ENCODE data around the gene EPGN. TPM values are rescaled to one million over a fixed set of nuclear protein-coding genes. Genes with fewer than 3 reads are reported as not detected.

Gene EPGN
- total RNA-seq, 3 donors from 2014 or later (not counting 1 experiment from before 2014, with no cell fraction given), result not detected

DNA sequence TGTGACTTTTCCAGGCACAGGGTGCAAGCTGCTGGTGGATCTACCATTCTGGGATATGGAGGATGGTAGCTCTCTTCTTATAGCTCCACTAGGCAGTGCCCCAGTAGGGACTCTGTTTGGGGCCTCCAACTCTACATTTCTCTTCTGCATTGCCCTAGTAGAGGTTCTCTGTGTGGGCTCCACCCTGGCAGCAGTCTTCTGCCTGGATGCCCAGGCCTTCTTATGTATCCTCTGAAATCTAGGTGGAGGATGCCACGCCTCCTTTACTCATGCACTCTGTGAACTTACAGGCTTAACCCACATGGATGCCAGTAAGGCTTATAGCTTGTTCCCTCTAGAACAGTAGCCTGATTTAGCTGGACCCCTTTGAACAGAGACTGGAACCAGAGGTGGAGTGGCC lies 35.8 kb downstream of the EPGN start:
- Mint-ChIP-seq H3K4me1 (no peaks in the 10 kb centered on the region), H3K27me3 (ENCODE audit: low read depth in 2 of 2) (peaks cover 3 to 12% of the 10 kb centered on the region in 2 donors), H3K36me3 (peaks cover 6% of the 10 kb centered on the region), H3K27ac (no peak overlapping the region), H3K4me3 (no peak overlapping the region), H3K9me3 (peaks cover 5 to 6% of the 10 kb centered on the region in 2 donors)
- Histone ChIP-seq H3K4me3 (ENCODE audit: low read length) (no peak overlapping the region), H3K27ac (ENCODE audit: low read length) (no peak overlapping the region), H3K36me3 (ENCODE audit: control insufficient read depth, insufficient read depth, low read length) (no peaks in the 10 kb centered on the region), H3K27me3 (ENCODE audit: control insufficient read depth, insufficient read depth, low read length) (peaks cover 1% of the 10 kb centered on the region), H3K4me1 (ENCODE audit: control insufficient read depth, insufficient read depth, low read length) (no peaks in the 10 kb centered on the region), H3K9me3 (ENCODE audit: control insufficient read depth, insufficient read depth, low read length) (peaks cover 13% of the 10 kb centered on the region)
- ATAC-seq (no peak), DNase-seq (no peak)
- 73% methylated on average over 1 of the region's 1 CpG for WGBS (ENCODE audit: insufficient coverage)
- TF ChIP-seq, protein P1, sequence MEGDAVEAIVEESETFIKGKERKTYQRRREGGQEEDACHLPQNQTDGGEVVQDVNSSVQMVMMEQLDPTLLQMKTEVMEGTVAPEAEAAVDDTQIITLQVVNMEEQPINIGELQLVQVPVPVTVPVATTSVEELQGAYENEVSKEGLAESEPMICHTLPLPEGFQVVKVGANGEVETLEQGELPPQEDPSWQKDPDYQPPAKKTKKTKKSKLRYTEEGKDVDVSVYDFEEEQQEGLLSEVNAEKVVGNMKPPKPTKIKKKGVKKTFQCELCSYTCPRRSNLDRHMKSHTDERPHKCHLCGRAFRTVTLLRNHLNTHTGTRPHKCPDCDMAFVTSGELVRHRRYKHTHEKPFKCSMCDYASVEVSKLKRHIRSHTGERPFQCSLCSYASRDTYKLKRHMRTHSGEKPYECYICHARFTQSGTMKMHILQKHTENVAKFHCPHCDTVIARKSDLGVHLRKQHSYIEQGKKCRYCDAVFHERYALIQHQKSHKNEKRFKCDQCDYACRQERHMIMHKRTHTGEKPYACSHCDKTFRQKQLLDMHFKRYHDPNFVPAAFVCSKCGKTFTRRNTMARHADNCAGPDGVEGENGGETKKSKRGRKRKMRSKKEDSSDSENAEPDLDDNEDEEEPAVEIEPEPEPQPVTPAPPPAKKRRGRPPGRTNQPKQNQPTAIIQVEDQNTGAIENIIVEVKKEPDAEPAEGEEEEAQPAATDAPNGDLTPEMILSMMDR (IDR thresholded peaks at IDR 0.05), result no peak
- intact Hi-C loops (cut with micrococcal nuclease), result no loop called here

DNA sequence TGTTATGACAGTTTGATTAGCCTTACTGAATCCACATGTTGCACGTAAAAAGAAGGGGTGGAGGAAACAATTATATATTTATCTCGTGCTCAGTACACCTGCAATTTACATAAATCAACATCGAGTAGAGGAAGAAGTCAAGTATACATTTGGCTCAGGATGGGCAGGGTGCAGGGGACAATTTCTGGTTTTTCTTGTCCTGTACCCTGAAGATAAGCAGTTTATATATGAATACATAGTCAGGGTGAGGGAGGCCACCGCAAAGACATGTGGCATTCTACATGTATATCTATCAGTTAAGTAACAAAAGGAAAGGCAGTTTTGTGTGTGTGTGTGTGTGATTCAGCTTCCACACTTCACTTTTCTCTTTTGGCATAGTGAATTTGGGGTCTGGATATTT lies 45.6 kb downstream of the EPGN start:
- Mint-ChIP-seq H3K4me3 (no peak overlapping the region), H3K9me3 (no peaks in the 10 kb centered on the region), H3K4me1 (no peaks in the 10 kb centered on the region), H3K27ac (no peak overlapping the region), H3K27me3 (ENCODE audit: low read depth in 2 of 2) (peaks cover 7 to 18% of the 10 kb centered on the region in 2 donors), H3K36me3 (no peaks in the 10 kb centered on the region)
- no peak overlapping the region for H3K27ac ChIP-seq (ENCODE audit: low read length)
- H3K4me1 ChIP-seq (ENCODE audit: control insufficient read depth, insufficient read depth, low read length), result no peaks in the 10 kb centered on the region
- WGBS (ENCODE audit: insufficient coverage), result 30% methylated on average over 2 of the region's 4 CpGs
- intact Hi-C loops (cut with micrococcal nuclease), result no loop called here
- peaks cover 3% of the 10 kb centered on the region for H3K27me3 ChIP-seq (ENCODE audit: control insufficient read depth, insufficient read depth, low read length)
- H3K9me3 ChIP-seq (ENCODE audit: control insufficient read depth, insufficient read depth, low read length), result no peaks in the 10 kb centered on the region
- TF ChIP-seq, protein P1 (IDR thresholded peaks at IDR 0.05), result no peak
- DNase-seq (no peak), ATAC-seq (no peak)
- H3K4me3 ChIP-seq (ENCODE audit: low read length), result no peak overlapping the region
- no peaks in the 10 kb centered on the region for H3K36me3 ChIP-seq (ENCODE audit: control insufficient read depth, insufficient read depth, low read length)

DNA sequence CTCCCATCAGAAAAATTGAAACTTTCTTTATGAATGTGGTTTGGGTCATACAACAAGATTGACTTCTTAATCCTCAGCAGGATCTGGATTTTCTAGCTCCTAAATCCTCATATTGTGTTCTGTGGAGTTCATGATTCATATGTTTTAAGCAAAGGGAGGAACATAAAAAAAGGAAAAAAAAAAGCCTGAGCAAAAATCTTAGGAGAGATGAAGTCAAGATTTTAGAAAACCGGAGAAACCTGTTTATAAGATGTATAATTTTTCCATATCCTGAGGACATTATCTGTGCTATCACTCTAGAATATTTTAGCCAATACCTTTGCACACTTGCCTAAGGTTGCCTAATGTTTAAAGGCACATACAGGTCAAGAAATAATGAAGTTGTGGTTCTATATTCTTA lies 49.7 kb downstream of the EPGN start:
- DNase-seq, result no peak
- Histone ChIP-seq H3K4me3 (ENCODE audit: low read length) (no peak overlapping the region), H3K36me3 (ENCODE audit: control insufficient read depth, insufficient read depth, low read length) (no peaks in the 10 kb centered on the region), H3K4me1 (ENCODE audit: control insufficient read depth, insufficient read depth, low read length) (no peaks in the 10 kb centered on the region), H3K27me3 (ENCODE audit: control insufficient read depth, insufficient read depth, low read length) (peaks cover 7% of the 10 kb centered on the region), H3K9me3 (ENCODE audit: control insufficient read depth, insufficient read depth, low read length) (no peaks in the 10 kb centered on the region), H3K27ac (ENCODE audit: low read length) (no peak overlapping the region)
- intact Hi-C loops (cut with micrococcal nuclease), result no loop called here
- no peak for ATAC-seq
- H3K36me3 Mint-ChIP-seq, result no peaks in the 10 kb centered on the region
- H3K4me1 Mint-ChIP-seq, result no peaks in the 10 kb centered on the region
- no peak overlapping the region for H3K4me3 Mint-ChIP-seq
- H3K27ac Mint-ChIP-seq, result no peak overlapping the region
- no peaks in the 10 kb centered on the region for H3K9me3 Mint-ChIP-seq
- WGBS (ENCODE audit: insufficient coverage), result no CpG with 5 or more reads among the region's 1 CpG
- H3K27me3 Mint-ChIP-seq (ENCODE audit: low read depth in 2 of 2), result peaks cover 12 to 24% of the 10 kb centered on the region in 2 donors
- TF ChIP-seq, protein P1 (IDR thresholded peaks at IDR 0.05), result no peak

DNA sequence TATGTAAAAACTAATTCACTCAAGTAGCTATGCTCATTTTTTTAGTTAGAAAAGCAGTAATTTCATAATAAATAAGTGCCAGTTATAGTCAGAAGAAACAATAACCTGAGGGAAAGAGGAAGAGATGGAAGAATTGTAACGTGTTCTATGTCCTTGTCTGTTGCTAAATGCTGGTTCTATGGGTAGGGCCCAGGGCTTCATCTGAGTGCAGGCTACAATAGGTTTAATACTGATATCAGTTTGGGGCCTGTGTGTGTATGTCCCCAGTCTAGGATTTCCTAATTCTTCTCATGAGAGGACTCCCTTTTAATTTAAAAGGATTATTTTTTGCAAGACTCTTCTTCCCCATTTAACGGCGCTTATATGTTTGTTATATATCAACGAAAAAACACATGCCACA lies 53.4 kb downstream of the EPGN start:
- H3K27me3 Mint-ChIP-seq (ENCODE audit: low read depth in 2 of 2), result peaks cover 21 to 35% of the 10 kb centered on the region in 2 donors
- Histone ChIP-seq H3K4me3 (ENCODE audit: low read length) (no peak overlapping the region), H3K27ac (ENCODE audit: low read length) (no peak overlapping the region), H3K27me3 (ENCODE audit: control insufficient read depth, insufficient read depth, low read length) (peaks cover 25% of the 10 kb centered on the region), H3K9me3 (ENCODE audit: control insufficient read depth, insufficient read depth, low read length) (no peaks in the 10 kb centered on the region), H3K36me3 (ENCODE audit: control insufficient read depth, insufficient read depth, low read length) (no peaks in the 10 kb centered on the region), H3K4me1 (ENCODE audit: control insufficient read depth, insufficient read depth, low read length) (peaks cover 12% of the 10 kb centered on the region)
- H3K4me3 Mint-ChIP-seq, result no peak overlapping the region
- 53% methylated on average over 1 of the region's 4 CpGs for WGBS (ENCODE audit: insufficient coverage)
- peaks cover 17 to 18% of the 10 kb centered on the region in 2 donors for H3K4me1 Mint-ChIP-seq
- ATAC-seq, result no peak
- TF ChIP-seq, protein P1 (IDR thresholded peaks at IDR 0.05), result no peak
- DNase-seq, result no peak
- H3K27ac Mint-ChIP-seq, result no peak overlapping the region
- intact Hi-C loops (cut with micrococcal nuclease), result no loop called here
- no peaks in the 10 kb centered on the region for H3K36me3 Mint-ChIP-seq
- no peaks in the 10 kb centered on the region for H3K9me3 Mint-ChIP-seq

Data from natural killer cell (primary cell).